Smooth muscle cell of the pulmonary artery (primary cell): ENCODE results near the gene BRAF. TPM values are rescaled to one million over a fixed set of nuclear protein-coding genes. Genes with fewer than 3 reads are reported as not detected.

Experiments used
- total RNA-seq: library from RNA; depleted of rRNA; stranded (reverse); fragments of >200 nt; gene quantifications from 2 replicates; pipeline ENCODE4 v1.2.3, GENCODE V29; 2014

Gene BRAF
- total RNA-seq = 24.8 and 24.9 TPM in 2 replicates

GRCh38 chr7:140924821-140925421, at the start of gene BRAF:
BRAF (minus strand) TSS chr7:140924929; CDS start chr7:140924703, 226 bp downstream.

DNA sequence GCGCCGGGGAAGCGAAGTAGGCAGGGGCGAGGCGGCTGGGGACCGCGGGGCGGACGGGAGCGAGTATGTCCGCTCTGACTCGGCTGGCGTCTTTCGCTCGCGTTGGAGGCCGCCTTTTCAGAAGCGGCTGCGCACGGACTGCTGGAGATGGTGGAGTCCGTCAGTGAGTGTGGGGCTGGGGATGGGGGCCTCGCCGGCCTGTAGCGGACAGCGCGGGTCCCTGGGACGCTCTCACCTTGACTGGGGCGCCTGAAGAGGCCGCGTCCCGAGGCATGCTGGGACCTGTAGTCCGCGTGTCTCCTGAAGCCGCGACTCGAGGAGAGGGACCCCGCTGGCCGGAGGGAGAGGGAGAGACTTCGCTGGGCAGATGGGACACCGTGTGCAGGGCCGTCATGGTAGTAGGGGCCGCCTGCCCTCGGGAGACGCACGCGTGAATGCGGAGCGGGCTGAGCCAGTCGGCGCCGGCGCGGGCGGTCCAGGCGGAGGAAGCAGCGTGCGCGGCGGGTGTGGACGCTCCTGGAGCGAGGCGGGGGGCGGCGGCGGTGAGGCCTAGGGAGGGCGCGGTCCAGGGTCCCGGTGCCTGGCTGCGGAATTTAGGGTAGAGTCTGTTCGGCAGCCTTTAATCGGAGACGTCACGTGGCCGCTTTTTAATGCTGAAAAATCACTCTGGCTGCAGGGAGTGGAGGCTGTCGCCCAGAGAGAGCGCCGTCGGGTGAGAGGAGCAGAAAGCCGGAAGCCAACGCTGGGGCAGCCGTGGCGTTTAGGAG, 227.9 kb downstream of the BRAF start, which contains the start of gene NDUFB2:
Gene NDUFB2, plus strand, starts transcription at position 29 of the 767 bp plus-strand sequence. Its CDS starts 37 bp downstream, at position 66.

GRCh38 chr7:140672382-140673062, 252.2 kb downstream of the BRAF start, which contains the start of gene ADCK2:
ADCK2 (plus strand) TSS chr7:140672945; CDS start chr7:140673331, 386 bp downstream.

Other genes with a start within 250 kb of the BRAF start
- 38.3 and 64.3 TPM in 2 replicates for gene NDUFB2, start 228.2 kb downstream of the BRAF start, total RNA-seq
- gene MRPS33, start 90.0 kb upstream of the BRAF start, total RNA-seq = 19.7 and 21.3 TPM in 2 replicates
- 0.52 and 2.3 TPM in 2 replicates for gene TMEM178B, start 149.1 kb upstream of the BRAF start, total RNA-seq